Muscle of leg (tissue), 11 donors: ENCODE measurements around the gene CHCHD3. TPM values are rescaled to one million over a fixed set of nuclear protein-coding genes. Genes with fewer than 3 reads are reported as not detected.
A peak's percentile ranks its signal among the peaks of the same experiment; 100 is the strongest.

Source experiments
- DNase-seq: peaks from one replicate; pipeline ENCODE4 v3.0.0; 2013
- H3K27ac ChIP-seq: one replicate; pipeline ENCODE4 v1.5.1; 2013; ENCODE audit warnings: mild to moderate bottlenecking, low read length, control low read depth
- H3K27me3 ChIP-seq: one replicate; pipeline ENCODE4 v1.6.1; 2013; ENCODE audit warnings: low read length; ENCODE audit not compliant: control insufficient read depth, insufficient read depth
- H3K36me3 ChIP-seq: one replicate; pipeline ENCODE4 v1.6.1; 2013; ENCODE audit warnings: low read length; ENCODE audit not compliant: control insufficient read depth, insufficient read depth
- H3K4me1 ChIP-seq: one replicate; pipeline ENCODE4 v1.6.1; 2013; ENCODE audit warnings: low read length; ENCODE audit not compliant: control insufficient read depth, insufficient read depth
- H3K4me3 ChIP-seq: one replicate; pipeline ENCODE4 v1.5.1; 2013; ENCODE audit warnings: low read length, control low read depth
- H3K9me3 ChIP-seq: replicated peaks from 2 replicates; pipeline ENCODE4 v1.6.1; 2013; ENCODE audit warnings: low read depth, low read length; ENCODE audit not compliant: control insufficient read depth
- WGBS: methylation state at CpG from one replicate; pipeline ENCODE4 v1.1.5; 2013; ENCODE audit warnings: missing lambda C conversion rate; ENCODE audit not compliant: insufficient coverage; 5-methylcytosine and 5-hydroxymethylcytosine counted together
- polyA plus RNA-seq, 8 donors: library from polyadenylated mRNA; unstranded; fragments of 120-200 nt; gene quantifications; one replicate each; pipeline versions ENCODE4 v1.2.1 to v1.2.3, GENCODE V29; 2013; ENCODE audit warnings: inconsistent platforms in 1 of 8, low replicate concordance in 1 of 8; ENCODE audit not compliant: insufficient read length in 8 of 8, insufficient read depth in 1 of 8
- total RNA-seq: library from RNA; stranded (reverse); fragments of 120-200 nt; gene quantifications from one replicate; pipeline ENCODE4 v1.2.4, GENCODE V29; 2013

The CHCHD3 gene
- total and polyA plus RNA-seq, 9 donors, result 57.4 to 75.0 (median 66.6) TPM

GRCh38 chr7:133061792-133062191 is 20.1 kb downstream of the CHCHD3 start:
- Histone ChIP-seq H3K27me3 (no peaks in the 10 kb centered on the region), H3K4me3 (no peak overlapping the region), H3K27ac (no peak overlapping the region), H3K9me3 (no peaks in the 10 kb centered on the region), H3K36me3 (peaks cover 1% of the 10 kb centered on the region), H3K4me1 (no peaks in the 10 kb centered on the region)
- WGBS, result 100% methylated on average over 1 of the region's 2 CpGs
- DNase-seq, result no peak

GRCh38 chr7:133061357-133061756 is 20.5 kb downstream of the CHCHD3 start:
- no peaks in the 10 kb centered on the region for H3K27me3 ChIP-seq
- WGBS, result no CpG with 5 or more reads among the region's 2 CpGs
- no peak for DNase-seq
- H3K27ac ChIP-seq, result no peak overlapping the region
- H3K9me3 ChIP-seq, result no peaks in the 10 kb centered on the region
- no peaks in the 10 kb centered on the region for H3K4me1 ChIP-seq
- H3K4me3 ChIP-seq, result no peak overlapping the region
- H3K36me3 ChIP-seq, result no peaks in the 10 kb centered on the region

- no peak for DNase-seq
- Histone ChIP-seq H3K4me1 (no peaks in the 10 kb centered on the region), H3K4me3 (no peak overlapping the region), H3K9me3 (no peaks in the 10 kb centered on the region), H3K27me3 (no peaks in the 10 kb centered on the region), H3K36me3 (no peaks in the 10 kb centered on the region), H3K27ac (no peak overlapping the region)
- 96% methylated on average over 4 of the region's 6 CpGs for WGBS
Measured at GRCh38 chr7:133060004-133060403, 21.9 kb downstream of the CHCHD3 start.

DNA sequence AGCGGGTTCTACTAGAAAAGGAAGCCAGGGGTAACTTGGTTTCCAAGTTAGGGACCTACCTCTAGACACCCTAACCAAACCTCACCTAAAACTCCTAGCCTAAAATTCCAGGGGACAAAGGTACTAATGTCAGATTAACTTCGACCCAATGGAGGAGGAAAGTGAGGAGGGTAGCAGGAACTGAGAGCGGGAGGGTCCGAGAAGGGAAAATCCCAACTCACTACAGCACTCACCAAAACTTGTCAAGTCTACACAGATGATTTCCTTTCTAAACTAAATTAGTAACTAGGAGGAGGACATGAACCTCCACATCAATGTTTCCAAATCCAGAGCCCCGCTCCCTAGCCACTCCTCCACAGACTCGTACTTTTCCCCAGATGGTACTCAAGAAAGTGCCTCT is 22.6 kb downstream of the CHCHD3 start:
- Histone ChIP-seq H3K4me3 (no peak overlapping the region), H3K4me1 (no peaks in the 10 kb centered on the region), H3K9me3 (no peaks in the 10 kb centered on the region), H3K27me3 (no peaks in the 10 kb centered on the region), H3K36me3 (no peaks in the 10 kb centered on the region), H3K27ac (no peak overlapping the region)
- DNase-seq, result no peak
- WGBS, result 94% methylated on average over 2 of the region's 6 CpGs

- 91% methylated on average over 1 of the region's 4 CpGs for WGBS
- no peaks in the 10 kb centered on the region for H3K36me3 ChIP-seq
- H3K4me3 ChIP-seq, result no peak overlapping the region
- no peak overlapping the region for H3K27ac ChIP-seq
- DNase-seq, result no peak
- H3K4me1 ChIP-seq, result peaks cover 3% of the 10 kb centered on the region
- no peaks in the 10 kb centered on the region for H3K27me3 ChIP-seq
- no peaks in the 10 kb centered on the region for H3K9me3 ChIP-seq
Measured at GRCh38 chr7:133056370-133057238, 25.3 kb downstream of the CHCHD3 start.

DNA sequence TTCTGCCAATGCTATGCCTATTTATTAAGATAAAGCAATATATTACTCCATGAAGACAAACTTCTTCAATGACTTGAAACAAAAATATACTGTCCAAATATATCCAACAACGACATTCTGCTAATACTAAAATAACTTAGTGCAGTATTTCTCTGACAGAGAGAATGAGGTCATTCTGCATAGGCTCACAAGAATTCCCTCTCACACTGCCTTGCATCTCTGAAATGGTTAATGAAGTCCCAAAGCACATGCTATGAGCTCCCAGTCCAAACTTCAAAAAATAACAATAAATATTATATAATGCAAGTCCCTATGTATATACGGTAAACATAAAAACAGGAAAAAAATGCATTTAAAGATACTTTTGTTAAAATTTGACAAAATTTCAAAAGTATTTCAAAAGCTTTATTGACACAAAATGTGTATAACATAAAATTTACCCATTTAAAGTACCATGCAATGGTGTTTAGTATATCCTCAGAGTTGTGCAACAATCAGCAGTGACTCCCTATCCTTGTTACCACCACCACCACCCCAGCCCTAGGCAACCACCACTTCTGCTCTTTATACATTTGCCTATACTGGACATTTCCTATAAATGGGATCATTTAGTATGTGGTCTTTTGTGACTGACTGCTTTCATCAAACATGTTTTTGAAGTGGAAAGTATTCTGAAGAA is 27.6 kb downstream of the CHCHD3 start:
- H3K36me3 ChIP-seq, result no peaks in the 10 kb centered on the region
- DNase-seq, result peak; percentile 11
- peaks cover 6% of the 10 kb centered on the region for H3K4me1 ChIP-seq
- no peaks in the 10 kb centered on the region for H3K27me3 ChIP-seq
- H3K4me3 ChIP-seq, result no peak overlapping the region
- whole genome bisulfite sequencing, result no CpG with 5 or more reads among the region's 2 CpGs
- no peaks in the 10 kb centered on the region for H3K9me3 ChIP-seq
- no peak overlapping the region for H3K27ac ChIP-seq

DNA sequence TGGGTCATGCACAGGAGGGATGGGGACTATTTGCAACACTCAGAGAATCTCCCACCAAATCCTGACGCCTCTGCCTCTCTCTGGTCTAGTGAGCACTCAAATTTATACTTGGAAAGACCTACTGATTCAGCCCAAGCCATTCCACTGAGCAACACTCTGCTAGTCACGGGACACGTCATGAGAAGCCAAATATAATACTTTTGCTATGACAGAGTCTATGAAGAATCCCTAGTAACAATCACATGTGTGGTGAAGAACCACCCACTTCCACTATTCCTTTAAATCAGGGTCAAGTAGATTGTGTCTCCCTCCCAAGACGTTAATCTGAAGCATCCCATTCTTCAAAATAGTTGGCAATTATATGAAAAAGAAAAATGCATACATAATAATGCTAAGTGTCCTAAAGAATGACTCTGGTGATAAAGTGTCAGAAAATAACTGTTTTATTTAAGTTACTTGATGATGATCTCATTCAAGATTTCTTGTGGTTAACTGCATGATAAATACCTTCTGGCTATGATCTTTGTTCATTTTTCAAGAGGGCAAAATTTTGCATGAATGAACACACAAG is 28.5 kb downstream of the CHCHD3 start:
- DNase-seq, result peak; percentile 59
- Histone ChIP-seq H3K4me3 (no peak overlapping the region), H3K4me1 (peaks cover 6% of the 10 kb centered on the region), H3K27ac (no peak overlapping the region), H3K36me3 (no peaks in the 10 kb centered on the region), H3K27me3 (no peaks in the 10 kb centered on the region), H3K9me3 (no peaks in the 10 kb centered on the region)
- 80% methylated on average over 1 of the region's 4 CpGs for WGBS

- H3K9me3 ChIP-seq, result no peaks in the 10 kb centered on the region
- WGBS, result no CpG with 5 or more reads among the region's 2 CpGs
- no peak for DNase-seq
- H3K27me3 ChIP-seq, result no peaks in the 10 kb centered on the region
- H3K4me3 ChIP-seq, result no peak overlapping the region
- no peak overlapping the region for H3K27ac ChIP-seq
- H3K4me1 ChIP-seq, result peaks cover 6% of the 10 kb centered on the region
- H3K36me3 ChIP-seq, result no peaks in the 10 kb centered on the region
Measured at GRCh38 chr7:133052826-133053225, 29.1 kb downstream of the CHCHD3 start.

DNA sequence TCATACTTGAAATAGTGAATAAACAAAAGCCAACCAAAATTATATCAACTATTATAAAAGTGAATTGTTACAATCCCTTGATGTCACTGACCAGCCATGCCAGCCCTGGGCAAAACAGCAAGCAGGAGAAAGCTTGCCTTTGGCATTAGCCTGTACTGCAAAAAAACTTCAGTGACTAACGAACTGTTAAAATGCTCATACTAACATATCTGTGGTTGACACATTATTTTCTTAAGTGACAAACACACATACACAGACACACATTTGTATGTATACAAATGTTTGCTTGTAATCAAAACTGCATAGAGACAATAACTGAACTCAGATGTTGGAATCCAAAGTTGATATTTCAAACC is 29.5 kb downstream of the CHCHD3 start:
- peaks cover 6% of the 10 kb centered on the region for H3K4me1 ChIP-seq
- H3K36me3 ChIP-seq, result no peaks in the 10 kb centered on the region
- H3K4me3 ChIP-seq, result no peak overlapping the region
- WGBS, result no CpG with 5 or more reads among the region's 1 CpG
- no peaks in the 10 kb centered on the region for H3K9me3 ChIP-seq
- no peaks in the 10 kb centered on the region for H3K27me3 ChIP-seq
- DNase-seq, result no peak
- no peak overlapping the region for H3K27ac ChIP-seq

GRCh38 chr7:133051719-133052400 is 30.0 kb downstream of the CHCHD3 start:
- Histone ChIP-seq H3K9me3 (no peaks in the 10 kb centered on the region), H3K36me3 (no peaks in the 10 kb centered on the region), H3K27me3 (no peaks in the 10 kb centered on the region), H3K4me1 (peaks cover 6% of the 10 kb centered on the region), H3K4me3 (no peak overlapping the region), H3K27ac (no peak overlapping the region)
- WGBS, result no CpG with 5 or more reads among the region's 5 CpGs
- DNase-seq, result no peak
